Mucosa of gallbladder (tissue), 1 donor: Measurements from ENCODE around the gene RGS18. TPM values are rescaled to one million over a fixed set of nuclear protein-coding genes. Genes with fewer than 3 reads are reported as not detected.

Experiments used
- total RNA-seq: library from RNA; stranded (reverse); gene quantifications from one replicate; pipeline ENCODE4 v1.2.1, GENCODE V29; 2021
- donor health status: DM: no; HTN: no; CAD: no.

RGS18 gene
- total RNA-seq, 1 donor from 2014 or later: 2.4 TPM

Other genes starting within 250 kb of the RGS18 start
- not detected for gene RGS21, start 158.5 kb downstream of the RGS18 start, total RNA-seq